ENCODE measurements around the gene SMARCE1.

The SMARCE1 gene

DNA sequence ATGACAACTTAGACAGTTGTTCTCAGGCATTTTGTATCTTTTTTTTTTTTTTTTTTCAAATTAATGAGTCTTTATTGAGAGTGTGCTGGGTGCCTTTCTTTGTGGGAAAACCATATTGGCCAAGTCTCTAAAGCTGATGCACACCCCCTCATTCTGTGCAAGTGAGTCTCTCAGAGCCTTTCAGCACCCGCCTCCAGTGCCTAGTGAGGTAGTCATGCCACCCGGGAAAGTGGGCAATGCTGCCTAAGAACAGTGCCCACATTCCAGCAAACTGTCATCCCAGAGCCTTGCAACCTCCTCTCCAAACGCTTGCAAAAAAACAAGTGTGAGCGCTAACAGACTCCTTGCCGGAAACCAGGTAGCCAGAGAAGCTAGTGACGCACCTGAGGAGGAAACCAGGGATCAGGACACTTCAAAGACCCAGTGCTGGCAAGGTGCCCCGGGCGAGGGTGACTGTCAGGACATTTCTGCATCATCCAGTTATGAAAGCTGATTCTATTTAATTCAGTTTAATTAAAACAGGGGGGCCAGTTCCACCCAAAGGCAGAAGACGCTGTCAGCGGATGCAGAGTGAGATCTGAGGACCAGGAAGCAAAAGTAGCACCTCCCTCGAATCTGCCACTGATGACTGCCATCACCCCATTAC, 34.9 kb downstream of the SMARCE1 start:
- DNase-seq (ENCODE audit: low read depth in 2 of 3, low spot score in 2 of 3) = no peak

DNA sequence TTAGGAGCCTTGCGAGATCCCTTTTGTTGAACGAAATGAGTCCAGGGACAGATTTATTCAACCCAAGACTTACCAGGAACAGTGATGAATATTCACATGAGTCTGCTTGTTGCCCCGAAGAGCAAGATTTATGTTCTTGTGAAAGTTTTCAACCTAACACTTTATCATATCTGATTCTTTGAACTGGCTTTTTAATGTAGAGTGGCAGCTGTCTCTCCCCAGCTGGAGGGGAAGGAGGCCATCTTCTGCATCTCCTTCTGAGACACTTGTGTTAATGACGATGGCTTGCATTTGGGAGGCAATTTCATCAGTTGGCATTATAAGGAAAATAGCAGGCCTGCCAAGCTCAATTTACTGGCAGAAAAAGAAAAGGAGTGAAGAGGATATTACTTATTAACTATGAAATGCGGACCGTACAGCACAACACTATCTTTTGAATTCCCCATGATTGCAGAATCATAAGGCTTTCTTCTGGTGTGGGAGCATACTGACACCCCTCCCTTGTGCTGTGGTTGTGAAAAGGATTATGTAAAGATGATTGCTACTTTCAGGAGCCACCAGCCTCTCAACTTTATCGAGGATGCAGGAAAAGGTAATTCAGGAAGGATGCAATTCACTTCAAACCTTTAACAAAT, 35.7 kb downstream of the SMARCE1 start:
- DNase-seq (ENCODE audit: low read depth in 2 of 3, low spot score in 2 of 3) = no peak

DNA sequence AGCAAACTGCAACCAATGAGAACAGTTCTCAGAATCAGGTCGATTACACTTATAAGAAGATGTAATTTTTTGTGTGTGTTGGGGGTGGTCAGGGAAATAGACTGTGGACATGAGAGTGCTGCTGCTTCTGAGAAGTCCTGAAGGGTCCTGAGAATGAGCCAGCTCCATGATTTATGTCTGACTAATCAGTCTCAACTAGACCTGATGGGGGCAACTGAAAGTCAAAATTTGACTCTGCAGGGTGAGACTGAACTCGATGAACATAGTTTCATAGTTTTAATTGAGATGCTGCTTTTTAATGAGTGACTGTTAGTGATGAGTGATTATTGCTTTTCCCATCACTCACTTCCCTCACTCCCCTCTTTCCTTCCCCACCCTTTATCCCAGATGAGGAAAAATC, 37.3 kb downstream of the SMARCE1 start:
- DNase-seq (ENCODE audit: low read depth in 2 of 3, low spot score in 2 of 3) = no peak

DNA sequence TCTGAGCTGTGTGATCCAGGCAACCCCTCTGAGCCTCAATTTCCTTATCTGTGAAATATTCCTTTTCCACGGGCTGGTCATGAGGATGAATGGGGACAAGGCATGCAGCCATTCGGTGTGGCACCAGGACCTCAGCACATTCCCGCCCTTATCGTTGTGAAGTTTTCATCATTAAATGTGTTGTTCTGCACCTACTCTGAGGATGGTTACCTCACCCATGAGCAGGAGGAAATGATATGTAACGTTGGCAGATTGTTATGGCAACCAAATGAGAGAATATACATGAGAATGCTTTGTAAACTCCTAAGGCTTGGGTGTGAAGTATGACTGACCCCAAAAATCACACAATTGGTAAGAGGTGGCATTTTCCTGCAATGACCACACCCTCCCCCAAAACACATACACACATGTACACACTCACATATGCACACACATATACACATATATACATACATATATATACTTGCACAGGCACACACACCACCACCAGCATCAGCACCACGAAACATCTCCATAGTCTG, 39.5 kb downstream of the SMARCE1 start:
- DNase-seq (ENCODE audit: low read depth in 2 of 3, low spot score in 2 of 3) = no peak

DNA sequence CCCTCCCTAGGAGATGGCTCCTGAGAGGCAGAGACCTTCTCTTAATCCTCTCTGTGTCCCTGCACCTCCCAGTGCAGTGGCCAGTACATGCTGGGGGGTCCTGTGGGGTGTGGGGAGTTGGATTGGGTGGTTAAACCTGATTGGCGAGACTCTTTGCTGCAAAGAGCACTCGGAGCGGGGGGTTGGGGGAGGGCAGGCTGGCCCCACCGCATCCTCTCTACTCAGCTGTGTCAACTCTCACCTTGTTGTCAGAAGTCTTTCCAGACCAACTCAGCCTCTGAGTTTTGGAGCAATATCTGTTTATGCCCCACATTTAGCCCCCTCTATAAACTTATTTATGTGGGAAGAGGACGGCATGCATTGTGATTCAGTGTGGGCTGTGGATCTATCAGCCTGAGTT, 40.0 kb downstream of the SMARCE1 start:
- DNase-seq (ENCODE audit: low read depth in 2 of 3, low spot score in 2 of 3) = no peak

DNA sequence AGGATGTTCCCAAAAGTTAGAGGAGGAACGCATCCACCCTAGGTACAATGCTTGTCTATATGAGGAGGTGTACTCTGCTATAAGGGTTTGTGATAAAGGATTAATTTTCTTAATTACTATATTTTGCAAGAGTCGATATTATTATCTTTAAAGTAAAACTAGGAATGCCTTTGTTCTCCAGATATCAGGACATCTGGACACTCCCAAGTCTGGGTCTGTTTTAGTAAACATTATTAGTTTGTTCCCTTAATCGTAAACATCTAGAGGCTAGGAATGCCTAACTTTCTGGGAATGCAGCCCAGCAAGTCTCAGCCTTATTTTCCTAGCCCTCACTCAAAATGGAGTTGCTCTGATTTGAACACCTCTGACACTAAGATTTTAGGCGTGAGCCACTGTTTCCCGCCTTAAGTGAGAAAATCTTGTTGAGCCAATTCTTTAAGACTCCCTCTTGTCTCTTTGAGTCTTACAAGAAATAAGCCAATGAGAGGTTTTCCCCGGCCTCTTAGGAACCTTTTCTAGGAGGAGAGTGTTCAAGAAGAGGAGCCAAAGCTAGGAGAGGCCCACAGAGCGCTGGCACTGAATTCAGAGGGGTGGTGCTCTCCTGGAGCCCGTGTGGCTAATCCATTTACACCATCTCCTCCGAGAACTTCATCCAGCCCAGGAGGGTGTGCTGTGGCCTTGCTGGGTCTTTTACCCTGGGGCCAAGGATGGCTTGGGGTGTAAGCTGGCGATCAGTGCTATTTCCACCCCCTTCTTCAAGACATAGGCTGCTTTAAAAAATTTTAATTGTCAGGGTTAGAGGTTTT, 40.9 kb downstream of the SMARCE1 start:
- DNase-seq (ENCODE audit: low read depth in 2 of 3, low spot score in 2 of 3) = no peak

DNA sequence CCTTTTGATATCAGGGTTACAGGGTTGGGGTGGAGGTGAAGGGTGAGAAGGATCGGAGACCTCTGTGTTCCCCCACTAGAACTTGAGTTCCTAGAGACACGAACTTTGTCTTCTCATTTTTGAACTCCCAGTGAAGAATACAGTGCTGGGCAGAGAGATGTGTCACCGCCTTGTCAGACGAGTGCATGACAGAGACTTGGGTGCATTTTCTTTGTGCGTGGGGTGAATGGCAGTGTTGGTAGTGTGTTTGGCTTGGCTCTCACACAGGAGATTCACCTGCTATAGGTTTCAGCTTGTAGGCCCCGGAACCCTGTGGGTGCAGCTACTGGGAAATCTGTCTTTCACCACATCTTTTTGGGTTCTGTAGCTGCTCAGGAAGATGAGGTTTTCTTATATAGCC, 42.3 kb downstream of the SMARCE1 start:
- no peak for DNase-seq (ENCODE audit: low read depth in 2 of 3, low spot score in 2 of 3)

DNA sequence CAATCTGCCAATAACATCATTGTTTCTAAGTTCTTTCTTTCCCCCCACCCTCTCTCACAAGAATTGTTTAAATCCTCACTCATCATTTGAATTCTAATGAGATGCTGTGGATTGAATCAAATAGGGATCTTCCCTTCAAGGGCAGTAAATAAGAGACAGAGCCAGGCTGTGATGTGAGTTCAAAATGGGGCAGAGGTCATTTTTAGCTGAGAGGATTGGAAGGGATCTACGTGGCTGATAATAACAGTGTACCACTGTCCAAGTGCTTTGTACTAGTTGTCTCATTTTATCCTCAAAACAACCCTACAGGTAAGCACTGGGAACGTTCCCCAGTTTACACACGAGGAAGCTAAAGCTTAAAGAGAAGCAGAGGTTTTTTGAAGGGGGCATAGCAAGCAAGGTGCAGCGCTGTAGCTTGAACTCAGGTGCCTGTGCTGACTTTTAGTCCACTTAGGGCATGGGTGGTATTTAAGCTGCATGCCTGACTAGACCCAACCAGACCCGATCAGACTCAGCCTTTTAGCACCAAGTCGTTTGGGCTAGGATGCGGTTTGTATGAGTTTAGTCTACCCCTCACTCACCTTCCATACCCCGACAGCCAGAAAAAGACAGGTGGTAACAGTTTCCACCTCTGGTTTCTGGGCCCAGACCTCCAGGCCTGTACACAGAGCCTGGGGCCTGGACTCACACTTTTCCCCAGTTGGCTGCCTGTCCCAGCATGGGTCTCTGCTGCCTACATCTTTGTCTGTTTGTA, 43.1 kb downstream of the SMARCE1 start:
- DNase-seq (ENCODE audit: low read depth in 2 of 3, low spot score in 2 of 3) = no peak

DNA sequence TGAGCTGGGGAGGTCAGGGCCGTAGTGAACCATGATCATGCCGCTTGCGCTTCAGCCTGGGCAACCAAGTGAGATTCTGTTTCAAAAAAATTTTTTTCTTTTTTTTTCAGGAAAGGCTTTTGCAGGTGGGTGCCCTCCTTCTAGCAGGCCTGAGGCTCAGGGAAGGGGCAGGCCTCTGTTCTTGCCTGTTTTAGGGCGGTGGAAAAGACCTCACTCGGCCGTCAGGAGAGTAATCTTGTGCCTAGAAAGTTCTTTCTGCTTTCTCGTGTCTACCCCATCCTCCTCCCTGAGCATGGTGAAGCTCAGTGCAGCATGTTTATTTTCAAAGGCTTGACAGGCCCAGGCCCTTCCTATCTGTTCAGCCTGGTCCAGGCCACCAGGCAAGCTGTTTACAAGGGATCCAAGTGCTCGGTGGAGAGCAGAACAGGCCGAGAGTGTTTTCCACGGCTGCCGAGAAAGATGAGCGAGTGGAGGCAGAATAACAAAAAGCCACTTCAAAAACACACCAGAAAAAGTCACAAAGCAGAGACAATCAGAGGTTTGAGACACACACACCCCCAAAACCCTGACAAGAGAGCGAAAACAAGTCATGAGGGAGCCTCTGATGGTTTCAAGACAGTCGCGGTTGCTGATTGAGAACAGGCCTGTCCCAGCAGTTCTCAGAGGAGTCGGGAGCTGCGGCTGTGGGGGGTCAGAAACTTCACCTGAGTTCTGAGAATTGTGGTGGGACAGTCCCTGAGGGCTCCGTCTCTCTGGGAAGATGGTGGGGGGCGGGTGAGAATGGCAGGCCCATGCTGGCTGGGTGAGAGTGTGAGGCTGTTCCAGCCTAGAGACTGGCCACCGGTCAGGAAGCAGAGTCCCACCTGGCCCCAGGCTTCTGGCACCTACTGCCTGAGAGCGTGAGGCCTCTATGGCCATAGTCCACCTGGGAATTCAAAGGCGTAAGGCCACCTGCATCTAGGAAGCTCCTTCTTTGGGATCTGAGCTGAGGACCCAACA, 44.9 kb downstream of the SMARCE1 start:
- DNase-seq (ENCODE audit: low read depth in 2 of 3, low spot score in 2 of 3) = peak in 1 of 3 experiments; percentile 55

DNA sequence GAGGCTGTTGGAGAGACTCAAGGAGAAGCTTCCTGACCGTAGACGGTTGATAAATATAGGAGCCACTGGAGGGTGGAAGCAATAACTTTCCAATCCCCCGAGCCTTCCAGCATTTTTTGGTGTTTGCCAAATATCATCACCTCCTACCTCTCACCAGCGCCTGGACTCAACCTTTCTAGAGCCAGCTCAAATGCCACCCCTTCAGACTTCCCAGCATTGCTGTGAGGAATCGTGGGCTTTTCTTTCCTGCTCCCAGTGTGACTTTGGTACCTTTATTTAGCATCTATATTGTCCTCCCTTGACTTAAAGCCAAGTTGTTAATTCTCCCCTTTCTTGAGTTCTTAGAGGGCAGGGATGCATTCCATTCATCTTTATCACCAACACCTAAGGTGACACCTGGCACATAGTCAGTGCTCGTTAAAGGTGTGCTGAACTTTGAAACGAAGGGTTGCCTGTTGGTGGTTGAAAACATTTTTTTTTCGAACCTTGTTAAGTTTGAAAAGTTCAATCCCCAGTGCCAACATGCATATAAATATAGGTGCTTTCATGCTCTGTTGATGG, 47.1 kb downstream of the SMARCE1 start:
- no peak for DNase-seq (ENCODE audit: low read depth in 2 of 3, low spot score in 2 of 3)

DNA sequence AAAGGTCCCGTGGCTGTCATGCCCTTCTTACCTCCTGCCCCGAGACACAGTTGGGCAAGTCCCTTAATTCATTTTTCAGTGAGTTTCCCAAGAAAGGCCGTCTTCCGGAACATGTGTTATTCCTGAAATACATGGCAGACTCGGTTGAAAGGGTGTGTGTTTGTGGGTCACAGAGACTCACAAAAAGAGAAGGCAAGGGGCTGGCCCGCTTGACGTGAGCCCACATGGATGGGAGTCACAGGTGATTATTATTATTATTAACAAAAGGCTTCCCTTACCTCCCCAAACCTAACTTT, 48.2 kb downstream of the SMARCE1 start:
- no peak for DNase-seq (ENCODE audit: low read depth in 2 of 3, low spot score in 2 of 3)

DNA sequence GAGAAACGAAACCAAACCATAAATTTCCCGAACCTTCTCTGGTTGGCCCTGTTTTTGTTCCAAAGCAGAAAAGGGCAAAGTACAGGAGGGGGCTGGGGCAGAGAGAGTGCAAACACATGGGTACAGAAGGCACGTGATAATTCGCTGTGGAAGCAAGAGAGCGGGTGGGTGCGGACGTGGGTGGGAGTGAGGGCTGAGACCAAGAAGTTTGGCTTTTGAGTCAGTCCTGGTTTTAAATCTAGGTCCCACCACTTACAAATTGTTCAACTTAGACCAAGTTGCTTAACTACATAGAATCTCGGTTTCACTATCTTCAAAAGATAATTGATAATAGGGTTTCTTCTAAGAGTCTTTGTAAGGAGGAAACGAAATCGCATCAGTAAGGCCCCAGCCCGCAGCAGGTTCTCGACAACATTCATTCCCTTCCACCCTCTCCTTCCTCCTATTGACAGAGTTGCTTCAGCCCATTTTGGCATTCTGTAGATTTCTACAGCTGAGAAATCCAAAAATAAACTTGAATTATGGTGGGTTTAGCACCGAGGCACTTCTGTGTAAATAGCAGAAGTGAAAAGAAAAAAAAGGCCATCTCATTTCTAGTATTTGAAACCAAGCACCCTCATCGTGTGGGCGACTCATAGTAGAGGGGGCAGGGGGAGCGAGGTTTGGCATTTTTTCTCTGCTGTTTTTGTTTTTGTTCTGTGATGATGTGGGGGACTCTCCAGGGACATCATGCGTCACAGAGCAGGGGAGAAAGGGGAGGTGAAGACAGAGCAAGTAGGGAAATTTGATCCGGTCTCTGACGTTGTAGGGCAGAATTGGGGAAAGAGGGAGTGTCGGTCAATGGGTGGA, 48.8 kb downstream of the SMARCE1 start:
- DNase-seq (ENCODE audit: low read depth in 2 of 3, low spot score in 2 of 3) = peak in 1 of 3 experiments; percentile 59

DNA sequence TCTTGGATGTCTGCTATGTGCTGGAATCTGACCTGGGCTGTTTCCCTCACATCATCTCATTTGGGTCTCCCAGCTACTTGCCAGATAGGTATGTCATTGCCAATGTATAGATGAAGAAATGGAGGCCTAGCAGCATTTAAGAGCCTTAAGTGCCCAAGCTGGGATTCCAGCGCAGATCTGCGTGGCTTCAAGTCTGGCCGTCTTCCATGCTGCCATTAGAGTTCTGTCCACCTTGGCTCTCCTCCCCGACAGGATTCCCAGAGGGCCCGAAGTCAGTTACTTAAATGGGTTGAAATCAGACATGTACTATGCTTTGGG, 49.4 kb downstream of the SMARCE1 start:
- no peak for DNase-seq (ENCODE audit: low read depth in 2 of 3, low spot score in 2 of 3)

DNA sequence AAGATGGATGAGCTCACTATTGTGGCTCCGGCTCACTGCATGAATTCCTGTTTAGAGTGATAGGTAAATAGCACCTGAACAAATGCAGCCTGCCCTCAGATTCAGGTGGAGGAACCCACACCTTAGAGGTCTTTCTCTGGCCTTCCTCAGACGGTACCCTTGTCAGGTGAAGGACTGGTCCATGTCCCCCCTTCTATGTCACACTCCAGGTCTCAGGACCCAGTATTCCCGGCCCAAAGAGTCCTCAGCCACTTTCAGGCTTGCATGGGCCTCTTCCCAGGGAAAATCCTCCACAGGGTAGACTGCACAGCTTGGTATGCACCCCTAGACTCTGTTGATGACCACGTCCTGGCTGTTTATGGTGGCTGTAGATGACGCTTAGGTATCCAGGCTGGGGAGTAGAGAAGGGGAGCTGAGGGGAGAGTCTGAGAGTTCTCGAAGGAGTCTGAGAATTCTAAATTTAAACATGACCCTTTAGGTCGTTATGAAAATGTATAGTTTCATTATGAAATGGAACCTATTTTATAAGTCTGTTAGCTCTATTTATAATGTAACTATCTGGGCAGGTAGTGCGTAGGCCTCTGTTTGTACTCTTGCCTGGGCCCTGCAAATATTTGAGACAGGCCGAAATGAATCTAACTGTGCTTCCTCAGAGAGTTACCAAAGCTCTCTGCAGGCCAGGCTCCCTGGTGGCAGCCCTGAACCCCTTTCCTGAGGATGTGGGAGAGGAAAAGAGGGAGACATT, 49.9 kb downstream of the SMARCE1 start:
- DNase-seq (ENCODE audit: low read depth in 2 of 3, low spot score in 2 of 3) = no peak

DNA sequence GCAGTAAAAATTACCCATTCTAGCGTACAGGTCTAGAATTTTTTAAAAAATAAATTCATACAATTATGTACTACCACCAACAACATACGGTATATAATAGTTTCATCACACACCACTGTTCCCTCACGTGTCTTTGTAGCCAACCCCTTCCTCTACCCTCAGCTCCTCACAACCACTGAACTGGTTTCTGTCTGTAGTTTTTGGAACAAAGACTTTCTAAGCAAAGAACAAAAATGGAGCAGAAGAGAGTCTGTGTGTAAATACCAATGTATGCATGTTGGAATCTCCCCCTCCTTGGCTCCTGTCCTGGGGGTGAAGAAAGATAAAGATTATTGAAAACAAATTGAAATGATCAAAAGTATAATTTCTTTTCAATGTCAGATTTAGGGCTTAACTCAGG, 50.5 kb downstream of the SMARCE1 start:
- no peak for DNase-seq (ENCODE audit: low read depth in 2 of 3, low spot score in 2 of 3)

DNA sequence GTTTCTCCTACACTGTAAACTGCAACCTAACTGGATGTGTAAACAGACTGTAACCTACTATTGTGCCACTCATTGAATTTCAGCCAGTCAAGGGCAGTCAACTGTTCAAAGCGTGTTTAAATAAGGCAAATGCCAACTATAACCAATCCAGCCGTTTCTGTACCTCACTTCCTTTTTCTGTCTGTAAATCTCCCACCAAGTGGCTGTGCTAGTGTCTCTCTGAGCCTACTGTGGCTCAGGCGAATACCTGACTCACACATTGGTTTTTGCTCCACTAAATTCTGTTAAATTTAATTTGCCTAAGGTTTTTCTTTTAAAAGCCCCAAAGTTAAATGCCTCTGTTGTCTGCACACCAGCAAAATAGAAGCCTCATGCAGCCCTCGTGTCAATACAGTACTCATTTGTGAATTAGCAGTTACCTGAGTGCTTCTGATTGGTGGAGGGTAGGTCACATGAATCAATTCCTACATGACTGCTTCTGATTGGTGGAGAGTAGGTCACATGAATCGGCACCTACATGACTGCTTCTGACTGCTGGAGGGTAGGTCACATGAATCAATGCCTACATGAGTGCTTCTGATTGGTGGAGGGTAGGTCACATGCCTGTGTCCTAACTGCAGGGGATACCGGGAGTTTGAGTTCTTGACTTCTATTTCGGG, 51.2 kb downstream of the SMARCE1 start:
- DNase-seq (ENCODE audit: low read depth in 2 of 3, low spot score in 2 of 3) = no peak

DNA sequence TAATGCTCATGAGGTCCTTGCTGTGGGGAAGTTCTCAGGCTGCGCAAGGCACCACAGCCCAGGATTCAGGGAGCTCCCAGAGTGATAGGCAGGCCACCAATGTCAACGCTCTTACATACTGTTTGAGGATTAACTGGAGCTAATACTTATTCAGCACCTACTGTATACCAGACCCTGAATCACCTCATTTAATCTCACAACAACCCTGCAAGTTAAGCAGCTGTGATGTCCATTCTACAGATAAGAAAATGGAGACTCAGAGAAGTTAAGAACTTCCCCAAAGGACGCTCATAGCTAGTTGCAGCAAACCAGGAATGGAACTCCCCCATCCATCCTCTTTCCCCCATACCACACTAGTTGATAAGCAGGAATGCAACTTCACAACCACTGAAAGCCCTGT, 56.9 kb downstream of the SMARCE1 start:
- DNase-seq (ENCODE audit: low read depth in 2 of 3, low spot score in 2 of 3) = no peak

DNA sequence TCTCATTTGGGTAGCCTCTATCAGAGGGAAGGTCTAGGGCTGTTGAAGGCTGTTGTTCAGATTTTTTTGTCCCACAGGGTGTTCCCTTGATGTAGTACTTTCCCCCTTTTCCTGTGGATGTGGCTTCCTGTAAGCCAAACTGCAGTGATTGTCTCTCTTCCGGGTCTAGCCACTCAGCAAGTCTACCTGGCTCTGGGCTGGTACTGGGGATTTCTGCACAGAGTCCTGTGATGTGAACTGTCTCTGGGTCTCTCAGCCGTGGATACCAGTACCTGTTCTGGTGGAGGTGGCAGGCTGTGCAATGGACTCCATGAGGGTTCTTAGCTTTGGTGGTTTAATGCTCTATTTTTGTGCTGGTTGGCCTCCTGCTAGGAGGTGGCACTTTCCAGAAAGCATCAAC, 59.1 kb downstream of the SMARCE1 start:
- DNase-seq (ENCODE audit: low read depth in 2 of 3, low spot score in 2 of 3) = no peak
